Measurements from ENCODE around the gene VEGFD.

DNA sequence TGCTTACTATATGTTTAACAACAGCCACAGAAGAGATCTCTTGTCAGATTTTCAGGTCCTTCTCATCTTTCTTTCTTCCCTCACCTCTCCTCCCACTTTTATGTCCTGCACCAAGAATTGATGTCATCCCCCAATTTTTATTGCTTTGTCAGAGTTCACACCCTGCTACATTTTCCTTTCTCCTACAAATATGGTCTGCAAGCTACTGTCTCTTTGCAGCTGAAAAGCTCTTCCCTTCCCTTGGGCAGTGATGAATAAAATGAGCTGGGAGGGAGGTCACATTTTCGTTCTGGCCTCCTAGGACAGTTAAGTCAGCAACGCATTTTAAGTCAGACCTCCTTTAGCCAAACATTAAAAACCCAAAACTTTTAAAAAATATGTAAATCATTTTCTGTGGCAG is 26.7 kb upstream of the VEGFD start:
- TF ChIP-seq, protein P1, sequence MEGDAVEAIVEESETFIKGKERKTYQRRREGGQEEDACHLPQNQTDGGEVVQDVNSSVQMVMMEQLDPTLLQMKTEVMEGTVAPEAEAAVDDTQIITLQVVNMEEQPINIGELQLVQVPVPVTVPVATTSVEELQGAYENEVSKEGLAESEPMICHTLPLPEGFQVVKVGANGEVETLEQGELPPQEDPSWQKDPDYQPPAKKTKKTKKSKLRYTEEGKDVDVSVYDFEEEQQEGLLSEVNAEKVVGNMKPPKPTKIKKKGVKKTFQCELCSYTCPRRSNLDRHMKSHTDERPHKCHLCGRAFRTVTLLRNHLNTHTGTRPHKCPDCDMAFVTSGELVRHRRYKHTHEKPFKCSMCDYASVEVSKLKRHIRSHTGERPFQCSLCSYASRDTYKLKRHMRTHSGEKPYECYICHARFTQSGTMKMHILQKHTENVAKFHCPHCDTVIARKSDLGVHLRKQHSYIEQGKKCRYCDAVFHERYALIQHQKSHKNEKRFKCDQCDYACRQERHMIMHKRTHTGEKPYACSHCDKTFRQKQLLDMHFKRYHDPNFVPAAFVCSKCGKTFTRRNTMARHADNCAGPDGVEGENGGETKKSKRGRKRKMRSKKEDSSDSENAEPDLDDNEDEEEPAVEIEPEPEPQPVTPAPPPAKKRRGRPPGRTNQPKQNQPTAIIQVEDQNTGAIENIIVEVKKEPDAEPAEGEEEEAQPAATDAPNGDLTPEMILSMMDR (IDR thresholded peaks at IDR 0.05), result no peak
- TF ChIP-seq POLR2A (IDR thresholded peaks at IDR 0.05) (no peak), POLR2AphosphoS5 (IDR thresholded peaks at IDR 0.05) (no peak), EP300 (IDR thresholded peaks at IDR 0.05) (no peak)

All from upper lobe of left lung (tissue), 4 donors.